Upper lobe of left lung (tissue), 6 donors: ENCODE measurements around the gene CRTAC1. TPM values are rescaled to one million over a fixed set of nuclear protein-coding genes. Genes with fewer than 3 reads are reported as not detected.

ENCODE experiments used
- ATAC-seq, 2 donors: fragments of 200-7000 bp; cut with Tn5 transposase; one replicate each; pipeline ENCODE4 v1.9.1; 2022; ENCODE audit warnings: mild to moderate bottlenecking in 2 of 2, moderate library complexity in 2 of 2; ENCODE audit not compliant: low FRiP score in 2 of 2
- DNase-seq, 2 donors: peaks; one replicate each; pipeline ENCODE4 v3.0.0-alpha.2; 2019 to 2020
- H3K27ac ChIP-seq, 4 donors: fragments of 200-600 bp; sonication (generic); one replicate each; pipeline ENCODE4 v1.5.1; 2016 to 2019
- H3K27me3 ChIP-seq, 4 donors: fragments of 200-600 bp; sonication (generic); one replicate each; pipeline ENCODE4 v1.5.1; 2017 to 2019
- H3K36me3 ChIP-seq, 4 donors: fragments of 200-600 bp; sonication (generic); one replicate each; pipeline ENCODE4 v1.5.1; 2016 to 2019
- H3K4me1 ChIP-seq, 4 donors: fragments of 200-600 bp; sonication (generic); one replicate each; pipeline ENCODE4 v1.5.1; 2018 to 2019
- H3K4me3 ChIP-seq, 4 donors: fragments of 200-600 bp; sonication (generic); one replicate each; pipeline ENCODE4 v1.5.1; 2017 to 2019; ENCODE audit warnings: mild to moderate bottlenecking in 2 of 4, moderate library complexity in 1 of 4
- H3K9me3 ChIP-seq, 4 donors: fragments of 200-600 bp; sonication (generic); one replicate each; pipeline ENCODE4 v1.5.1; 2018 to 2019
- CTCF ChIP-seq, 6 experiments: fragments of 450-650 bp in 4 of 6; fragments of 200-600 bp in 2 of 6; sonication (generic) in 2 of 6; IDR thresholded peaks; one replicate each; pipeline ENCODE4 v1.5.1; 2016 to 2019; ENCODE audit warnings: antibody characterized with exemption in 6 of 6
- EP300 ChIP-seq, 4 donors: sonication (generic); formaldehyde crosslinking; IDR thresholded peaks; one replicate each; pipeline ENCODE4 v1.5.1; 2017; ENCODE audit warnings: antibody characterized with exemption in 4 of 4, control low read depth in 2 of 4
- POLR2A ChIP-seq, 4 donors: fragments of 450-650 bp; IDR thresholded peaks; one replicate each; pipeline ENCODE4 v1.5.1; 2016 to 2017; ENCODE audit warnings: antibody characterized with exemption in 4 of 4, mild to moderate bottlenecking in 2 of 4
- POLR2AphosphoS5 ChIP-seq, 2 donors: sonication (generic); formaldehyde crosslinking; IDR thresholded peaks; one replicate each; pipeline ENCODE4 v1.5.1; 2017; ENCODE audit warnings: antibody characterized with exemption in 2 of 2
- WGBS, 2 donors: methylation state at CpG; one replicate each; pipeline ENCODE4 v1.1.5; 2017 to 2018; 5-methylcytosine and 5-hydroxymethylcytosine counted together
- total RNA-seq, 6 donors: library from RNA; depleted of rRNA in 4 of 6; stranded (reverse); fragments of >200 nt in 4 of 6; gene quantifications; one replicate each; pipeline versions ENCODE4 v1.1.0 to v1.2.1, GENCODE V29; 2016 to 2021
- donor health status: DM: no; HTN: no; CAD: no; lungs with moderate emphysema.
- donor health status: DM: no; HTN: yes; CAD: no; lungs with severe emphysema.

CRTAC1 gene
- total RNA-seq, 6 donors from 2014 or later, result 40.6 to 123 (median 77.3) TPM

- Histone ChIP-seq H3K4me1 (no peaks in the 10 kb centered on the region), H3K36me3 (no peaks in the 10 kb centered on the region), H3K4me3 (no peak overlapping the region), H3K9me3 (no peaks in the 10 kb centered on the region), H3K27me3 (no peaks in the 10 kb centered on the region), H3K27ac (no peak overlapping the region)
- no peak for TF ChIP-seq POLR2A (IDR thresholded peaks at IDR 0.05)
- no peak for TF ChIP-seq EP300 (IDR thresholded peaks at IDR 0.05)
- 39 to 58% methylated on average over 7 of the region's 7 CpGs for WGBS, 2 donors
- ATAC-seq, result no peak
- DNase-seq, result peak in 1 of 2 donors; percentile 81
These were observed 68.5 kb downstream of the CRTAC1 start for GRCh38 chr10:97961945-97962344.

- no peak overlapping the region for H3K27ac ChIP-seq
- no peaks in the 10 kb centered on the region for H3K36me3 ChIP-seq
- H3K27me3 ChIP-seq, result no peaks in the 10 kb centered on the region
- no peak overlapping the region for H3K4me3 ChIP-seq
- H3K4me1 ChIP-seq, result no peaks in the 10 kb centered on the region
- TF ChIP-seq CTCF (IDR thresholded peaks at IDR 0.05), result no peak
- no peak for TF ChIP-seq EP300 (IDR thresholded peaks at IDR 0.05)
- no peak for TF ChIP-seq POLR2AphosphoS5 (IDR thresholded peaks at IDR 0.05)
- TF ChIP-seq POLR2A (IDR thresholded peaks at IDR 0.05), result no peak
- ATAC-seq (no peak), DNase-seq (no peak)
- no peaks in the 10 kb centered on the region for H3K9me3 ChIP-seq
- WGBS, 2 donors, result 57 to 60% methylated on average over 4 of the region's 4 CpGs
These were observed 70.0 kb downstream of the CRTAC1 start for GRCh38 chr10:97960269-97961056.

GRCh38 chr10:97949462-97949861 lies 81.0 kb downstream of the CRTAC1 start:
- ATAC-seq, result no peak
- H3K27ac ChIP-seq, result no peak overlapping the region

GRCh38 chr10:97948822-97949221 lies 81.6 kb downstream of the CRTAC1 start:
- 59 to 62% methylated on average over 4 of the region's 4 CpGs for WGBS, 2 donors
- no peaks in the 10 kb centered on the region for H3K4me1 ChIP-seq

More at GRCh38 chr10:97949462-97949861, 81.0 kb downstream of the CRTAC1 start:
- WGBS, 2 donors, result 75 to 82% methylated on average over 3 to 4 of the region's 4 CpGs
- no peaks in the 10 kb centered on the region for H3K9me3 ChIP-seq
- H3K4me1 ChIP-seq, result no peaks in the 10 kb centered on the region
- no peak for DNase-seq
- no peak overlapping the region for H3K4me3 ChIP-seq
- H3K27me3 ChIP-seq, result no peaks in the 10 kb centered on the region
- no peaks in the 10 kb centered on the region for H3K36me3 ChIP-seq
- TF ChIP-seq CTCF (IDR thresholded peaks at IDR 0.05) (no peak), EP300 (IDR thresholded peaks at IDR 0.05) (no peak), POLR2AphosphoS5 (IDR thresholded peaks at IDR 0.05) (no peak), POLR2A (IDR thresholded peaks at IDR 0.05) (no peak)

GRCh38 chr10:97944772-97945171 lies 85.6 kb downstream of the CRTAC1 start:
- DNase-seq, result no peak
- Histone ChIP-seq H3K27me3 (no peaks in the 10 kb centered on the region), H3K4me3 (no peak overlapping the region), H3K36me3 (no peaks in the 10 kb centered on the region), H3K9me3 (no peaks in the 10 kb centered on the region), H3K27ac (no peak overlapping the region), H3K4me1 (no peaks in the 10 kb centered on the region)
- TF ChIP-seq EP300 (IDR thresholded peaks at IDR 0.05) (no peak), POLR2A (IDR thresholded peaks at IDR 0.05) (no peak), POLR2AphosphoS5 (IDR thresholded peaks at IDR 0.05) (no peak), CTCF (IDR thresholded peaks at IDR 0.05) (no peak)
- ATAC-seq, result no peak

More at GRCh38 chr10:97948822-97949221, 81.6 kb downstream of the CRTAC1 start:
- Histone ChIP-seq H3K4me3 (no peak overlapping the region), H3K27me3 (no peaks in the 10 kb centered on the region), H3K27ac (no peak overlapping the region), H3K9me3 (no peaks in the 10 kb centered on the region), H3K36me3 (no peaks in the 10 kb centered on the region)
- DNase-seq, result no peak
- TF ChIP-seq POLR2A (IDR thresholded peaks at IDR 0.05) (no peak), POLR2AphosphoS5 (IDR thresholded peaks at IDR 0.05) (no peak), CTCF (IDR thresholded peaks at IDR 0.05) (no peak), EP300 (IDR thresholded peaks at IDR 0.05) (no peak)
- ATAC-seq, result no peak
